GM21619 (cell line): ENCODE results near the gene DIP2C.

ENCODE experiments used
- ATAC-seq: cut with Tn5 transposase; IDR thresholded peaks from one replicate; pipeline ENCODE4 v1.9.1; 2021; ENCODE audit not compliant: unreplicated experiment

DIP2C gene

DNA sequence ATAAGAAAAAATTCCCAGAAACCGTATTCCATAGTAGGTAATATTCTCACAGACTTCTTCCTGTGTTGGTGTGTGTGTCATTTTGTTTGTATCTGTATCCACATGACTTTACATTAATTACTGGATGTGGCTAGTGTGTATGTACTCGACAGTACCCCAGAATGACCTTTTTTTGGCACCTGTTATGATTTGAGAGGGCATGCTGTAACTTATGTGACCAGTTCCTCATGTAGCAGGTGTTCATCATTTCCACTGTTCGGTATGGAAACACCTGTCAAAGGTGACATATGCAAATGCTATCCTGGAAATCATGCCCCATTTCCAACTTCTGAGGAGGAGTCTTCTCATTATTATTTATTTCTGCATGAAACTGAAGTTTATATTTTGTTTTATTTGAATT lies 464.9 kb downstream of the DIP2C start:
- no peak for ATAC-seq
